GM20431 (cell line): ENCODE measurements around the gene AP2B1.

ENCODE experiments used
- in situ Hi-C: fragments of 300-500 bp; cut with MseI, MboI; formaldehyde crosslinking; loops from one replicate; pipeline ENCODE4 v1.15.0; 2020; ENCODE audit warnings: low sequenced_read_pairs; ENCODE audit not compliant: unreplicated experiment

The AP2B1 gene

DNA sequence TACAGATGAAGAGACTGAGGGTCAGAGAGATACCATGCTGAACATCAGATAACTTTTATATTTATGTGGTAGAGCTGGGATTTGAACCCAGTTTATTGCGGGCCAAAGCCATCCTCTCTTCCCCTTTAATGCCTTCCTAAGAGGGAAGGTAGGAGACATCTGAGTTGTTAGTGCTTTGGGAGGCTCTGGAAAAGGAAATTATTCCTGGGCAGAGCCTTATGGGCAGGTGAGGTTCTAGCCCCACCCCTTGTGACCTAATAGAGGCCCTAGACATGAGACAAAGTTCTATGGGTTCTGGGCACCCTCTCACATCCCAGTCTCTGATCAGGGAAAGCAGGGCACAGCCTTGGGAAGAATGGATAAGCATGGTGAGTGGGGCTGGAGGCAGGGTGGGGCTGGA is 173.5 kb downstream of the AP2B1 start, which contains the start of gene C17orf50:
Gene C17orf50 (plus strand): TSS at position 301 of the 400 bp plus-strand sequence. CDS start 55 bp downstream, at position 356.
- in situ Hi-C loops: no loop called here

DNA sequence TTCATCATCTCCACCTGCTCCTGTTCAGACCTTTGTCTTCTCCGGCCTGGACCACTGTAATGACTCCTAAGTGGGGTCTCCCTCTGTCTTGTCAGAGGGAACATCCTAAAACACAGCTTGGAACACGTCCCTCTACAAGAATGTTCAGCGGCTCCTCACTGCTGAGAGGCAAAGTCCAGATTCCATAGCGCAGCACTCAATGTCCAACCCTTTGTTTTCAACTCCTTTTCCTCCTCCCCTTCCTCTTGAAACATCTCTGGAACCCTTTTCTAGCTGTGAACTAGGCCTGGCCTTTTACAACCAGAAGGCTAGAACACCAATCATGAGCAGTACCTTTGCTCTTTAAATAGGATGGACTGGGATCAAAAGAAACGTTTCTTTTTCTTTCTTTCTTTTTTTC is 174.5 kb downstream of the AP2B1 start:
- in situ Hi-C loops: no loop called here

- in situ Hi-C loops: no loop called here
Measured at GRCh38 chr17:35763767-35764122, 176.6 kb downstream of the AP2B1 start.

DNA sequence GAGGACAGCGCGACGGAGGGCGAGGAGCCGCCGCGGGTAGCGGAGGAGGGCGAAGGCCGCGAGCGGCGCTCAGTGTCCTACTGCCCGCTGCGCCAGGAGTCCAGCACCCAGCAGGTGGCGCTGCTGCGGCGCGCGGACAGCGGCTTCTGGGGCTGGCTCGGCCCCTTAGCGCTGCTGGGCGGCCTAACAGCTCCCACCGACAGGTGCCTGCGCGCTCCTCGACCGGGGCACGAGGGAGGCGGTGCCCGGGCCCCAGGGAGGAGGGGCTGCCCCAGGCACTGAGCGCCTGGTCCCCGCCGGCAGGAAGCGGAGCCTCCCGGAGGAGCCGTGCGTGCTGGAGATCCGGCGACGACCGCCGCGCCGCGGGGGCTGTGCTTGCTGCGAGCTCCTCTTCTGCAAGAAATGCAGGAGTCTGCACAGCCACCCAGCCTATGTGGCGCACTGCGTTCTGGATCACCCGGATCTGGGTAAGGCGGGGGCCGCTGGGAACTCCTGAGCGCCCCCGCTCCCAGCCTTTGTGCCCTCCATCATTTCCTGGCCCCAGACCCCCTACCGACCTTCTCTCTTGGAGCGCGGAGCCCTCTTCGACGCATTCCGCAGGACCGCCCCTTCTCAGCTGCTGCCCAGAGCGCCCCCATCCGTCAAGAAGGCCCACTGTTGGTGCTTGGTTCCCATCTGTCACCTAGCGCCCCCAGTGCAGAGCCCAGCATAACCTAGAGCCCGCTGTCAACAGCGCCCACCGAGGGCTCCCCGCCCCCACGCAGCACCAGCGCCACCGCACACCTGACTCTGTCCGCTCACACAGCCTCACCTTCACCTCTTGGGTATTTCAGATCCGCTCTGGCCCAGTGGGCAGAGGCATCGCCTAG is 177.2 kb downstream of the AP2B1 start:
- in situ Hi-C loops: no loop called here

DNA sequence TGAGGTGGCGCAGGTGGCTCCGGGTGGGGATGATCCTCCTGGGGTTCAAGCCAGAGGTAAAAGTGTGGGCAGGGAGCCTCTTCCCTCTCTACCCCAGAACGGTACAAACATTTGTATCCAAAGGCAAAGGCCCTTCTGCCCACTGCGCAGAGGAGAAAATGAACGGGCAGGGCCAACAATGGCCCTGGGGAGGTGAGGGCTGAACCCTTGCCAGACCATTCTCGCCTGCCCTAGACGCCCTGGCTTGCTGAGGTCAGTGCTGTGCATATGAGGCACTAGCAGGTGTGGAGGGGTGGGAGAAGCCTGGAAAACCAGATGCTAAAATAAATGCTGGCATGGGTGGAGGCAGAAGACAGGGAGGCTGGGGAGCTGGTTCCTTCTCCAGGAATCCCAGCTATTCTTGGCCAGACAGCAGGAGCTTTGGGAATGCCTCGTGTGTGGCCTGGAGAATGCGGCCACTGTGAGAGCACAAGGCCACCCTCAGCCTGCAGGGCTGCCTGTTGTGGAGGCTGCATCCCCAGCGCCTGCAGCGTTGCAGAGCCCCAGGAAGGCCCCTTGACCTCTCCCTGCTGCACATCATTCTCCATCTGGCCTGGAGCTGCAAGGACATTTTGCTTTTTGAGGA is 178.1 kb downstream of the AP2B1 start:
- in situ Hi-C loops: no loop called here

- in situ Hi-C loops: no loop called here
Measured at GRCh38 chr17:35765756-35766488, 178.8 kb downstream of the AP2B1 start.

DNA sequence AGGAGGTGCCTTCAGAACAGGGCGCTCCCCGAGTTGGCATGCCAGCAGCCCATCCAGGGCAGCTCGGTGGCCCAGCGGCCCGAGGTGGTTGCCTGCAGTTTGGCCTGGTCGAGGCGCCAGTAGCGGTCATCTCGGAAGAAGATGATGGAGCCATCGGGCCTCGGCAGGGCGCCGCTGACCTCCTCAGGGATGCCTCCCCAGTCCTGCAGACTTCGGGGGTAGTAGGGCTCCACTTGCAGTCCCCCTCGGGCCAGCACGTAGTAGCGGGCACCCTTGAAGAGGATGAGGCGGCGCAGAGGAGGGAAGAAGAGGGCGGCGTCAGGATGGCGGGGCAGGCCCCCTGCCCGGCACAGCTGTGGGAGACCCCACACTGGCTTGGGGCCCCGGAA is 179.4 kb downstream of the AP2B1 start:
- in situ Hi-C loops: no loop called here

- in situ Hi-C loops: no loop called here
Measured at GRCh38 chr17:35766903-35767510, 179.9 kb downstream of the AP2B1 start.

DNA sequence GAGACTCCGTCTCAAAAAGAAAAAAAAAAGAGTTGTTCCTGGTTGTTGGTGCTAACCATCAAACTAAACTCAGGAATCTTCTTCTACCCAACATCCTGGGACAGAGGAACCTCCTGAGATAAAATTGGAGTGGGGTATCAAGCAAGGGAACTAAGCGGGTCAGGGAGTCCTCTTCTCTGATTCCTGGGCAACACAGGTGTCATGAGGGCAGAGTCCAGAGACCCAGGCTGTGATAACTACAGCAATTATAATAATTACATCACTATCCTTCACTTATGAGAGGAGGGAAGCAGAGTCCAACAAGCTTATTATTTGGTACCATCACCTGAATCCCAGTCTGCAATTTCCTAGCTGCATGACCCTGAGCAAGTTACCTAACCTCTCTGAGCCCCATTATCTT is 181.7 kb downstream of the AP2B1 start:
- in situ Hi-C loops: no loop called here

- in situ Hi-C loops: no loop called here
Measured at GRCh38 chr17:35769895-35770486, 182.9 kb downstream of the AP2B1 start.

- in situ Hi-C loops: no loop called here
Measured at GRCh38 chr17:35773129-35773528, 186.0 kb downstream of the AP2B1 start.

DNA sequence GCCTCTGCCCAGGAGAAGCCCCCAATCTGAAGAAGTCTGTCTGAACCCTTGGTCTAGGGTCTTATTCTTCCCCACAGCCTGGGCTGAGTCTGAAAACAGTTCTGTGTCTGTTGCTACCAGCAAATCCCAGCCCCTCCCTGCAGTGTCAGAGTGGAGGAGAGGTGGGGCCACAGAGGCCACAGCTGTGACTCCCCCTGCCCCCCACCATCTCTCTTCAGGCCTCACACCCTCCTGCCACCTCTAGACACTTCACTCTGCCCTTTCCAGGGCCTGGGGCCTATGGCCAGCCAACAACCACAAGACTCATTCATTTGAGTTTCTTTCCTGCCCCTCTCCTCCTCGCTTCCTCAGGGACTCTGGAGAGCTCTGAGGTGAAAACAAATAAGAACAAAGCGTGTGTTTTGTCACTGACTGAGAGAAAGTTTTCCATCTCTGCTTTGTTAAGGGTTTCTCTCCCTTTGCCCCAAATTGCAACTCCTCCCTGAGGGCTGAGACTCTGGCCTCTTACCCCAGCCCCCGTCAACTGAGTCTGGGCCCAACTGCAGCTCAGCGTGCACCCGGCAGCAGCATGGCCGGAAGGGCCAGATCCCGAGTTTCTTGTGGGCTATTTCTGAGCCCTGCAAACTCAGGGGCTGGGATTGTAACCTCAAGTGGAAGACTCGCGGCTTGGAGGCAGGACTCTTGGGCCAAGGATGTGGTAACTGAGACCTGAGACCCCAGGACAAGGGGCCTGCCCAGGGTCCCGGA is 186.7 kb downstream of the AP2B1 start:
- in situ Hi-C loops: no loop called here

GRCh38 chr17:35774499-35774898 is 187.4 kb downstream of the AP2B1 start:
- in situ Hi-C loops: no loop called here

DNA sequence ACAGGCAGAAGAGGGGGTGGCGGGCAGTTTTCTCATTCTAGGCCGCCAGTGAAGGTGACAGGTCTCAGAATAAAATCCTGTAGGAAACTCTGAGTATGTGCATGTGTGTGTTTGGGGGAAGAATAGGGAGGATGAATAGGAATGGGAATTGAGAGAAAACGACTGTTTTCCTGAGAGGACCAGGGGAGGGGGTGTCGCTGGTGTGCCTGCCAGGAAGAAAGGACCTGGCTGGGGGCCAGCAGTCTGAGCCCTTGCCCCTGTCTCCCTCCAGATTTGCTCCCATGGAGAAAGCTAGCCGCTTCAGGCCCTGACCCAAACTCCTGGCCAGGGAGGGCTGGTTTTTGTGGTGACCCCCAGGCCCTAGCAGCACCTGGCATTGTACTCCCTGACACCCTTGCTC is 187.9 kb downstream of the AP2B1 start:
- in situ Hi-C loops: no loop called here

DNA sequence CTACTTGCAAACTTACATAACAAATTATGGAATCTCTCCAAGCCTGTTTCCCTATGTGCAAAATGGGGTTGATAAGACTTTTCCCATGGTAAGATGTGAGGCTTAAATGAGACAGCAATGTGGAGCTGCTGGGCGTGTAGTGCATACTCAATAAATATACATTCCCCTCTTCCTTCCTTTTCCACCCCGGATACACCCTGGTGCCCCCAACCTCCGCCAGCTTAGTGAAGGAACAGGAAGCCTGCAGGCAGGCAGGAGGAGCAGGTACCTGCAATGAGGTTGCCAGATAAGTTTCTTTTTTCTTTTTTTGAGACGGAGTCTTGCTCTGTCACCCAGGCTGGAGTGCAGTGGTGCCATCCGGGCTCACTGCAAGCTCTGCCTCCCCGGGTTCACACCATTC is 188.5 kb downstream of the AP2B1 start:
- in situ Hi-C loops: no loop called here
